Thoracic aorta (tissue), 2 donors: ENCODE data around the gene PAMR1. TPM values are rescaled to one million over a fixed set of nuclear protein-coding genes. Genes with fewer than 3 reads are reported as not detected.

Source experiments
- ATAC-seq: fragments of 150-250 bp; one replicate; pipeline ENCODE4 v1.8.0; 2017; ENCODE audit warnings: low read depth; ENCODE audit not compliant: insufficient number of reproducible peaks, low FRiP score
- DNase-seq: peaks from one replicate; pipeline ENCODE4 v3.0.0-alpha.2; 2020; ENCODE audit warnings: low spot score
- H3K27ac ChIP-seq, 2 donors: fragments of 200-600 bp; sonication (generic); 1 replicate in 1 of 2; 2 replicates in 1 of 2; pipeline ENCODE4 v1.5.1; 2016; ENCODE audit warnings: mild to moderate bottlenecking in 2 of 2, moderate library complexity in 2 of 2
- H3K27me3 ChIP-seq: fragments of 200-600 bp; sonication (generic); replicated peaks from 2 replicates; pipeline ENCODE4 v1.6.0; 2016; ENCODE audit warnings: mild to moderate bottlenecking; ENCODE audit not compliant: insufficient read depth
- H3K36me3 ChIP-seq: fragments of 200-600 bp; sonication (generic); one replicate; pipeline ENCODE4 v1.5.1; 2016
- H3K4me1 ChIP-seq, 2 donors: fragments of 200-600 bp; sonication (generic); 1 replicate in 1 of 2; 2 replicates in 1 of 2; pipeline versions ENCODE4 v1.5.1 to v1.6.0; 2016; ENCODE audit warnings: low read depth in 2 of 2, mild to moderate bottlenecking in 1 of 2; ENCODE audit not compliant: control insufficient read depth in 1 of 2
- H3K4me3 ChIP-seq: fragments of 200-600 bp; sonication (generic); 2 replicates; pipeline ENCODE4 v1.5.1; 2016; ENCODE audit warnings: mild to moderate bottlenecking
- H3K9me3 ChIP-seq: fragments of 200-600 bp; sonication (generic); 2 replicates; pipeline ENCODE4 v1.5.1; 2016
- CTCF ChIP-seq: fragments of 200-600 bp; sonication (generic); IDR thresholded peaks from one replicate; pipeline ENCODE4 v1.5.1; 2019; ENCODE audit warnings: antibody characterized with exemption
- total RNA-seq, 2 donors: library from RNA; depleted of rRNA; stranded (reverse); fragments of >200 nt; gene quantifications; one replicate each; pipeline versions ENCODE4 v1.1.0 to v1.2.3, GENCODE V29; 2016

Gene PAMR1
- total RNA-seq, 2 donors from 2014 or later = 4.3 TPM; not detected in 1

GRCh38 chr11:35419184-35419829 lies 106.1 kb downstream of the PAMR1 start, which contains the start of gene SLC1A2:
Gene SLC1A2, minus strand, starts transcription at chr11:35419558. Its CDS starts 592 bp downstream, at chr11:35418966.
- peaks cover 14 to 30% of the 10 kb centered on the region in 2 donors for H3K4me1 ChIP-seq
- no peak within 1 kb of the TSS for H3K27ac ChIP-seq
- no peaks in the 10 kb centered on the region for H3K36me3 ChIP-seq
- peaks cover 15% of the 10 kb centered on the region for H3K27me3 ChIP-seq
- H3K4me3 ChIP-seq = peak within 1 kb of the TSS; percentile 70
- no peak for DNase-seq
- ATAC-seq = no peak
- H3K9me3 ChIP-seq = no peaks in the 10 kb centered on the region
- no peak for TF ChIP-seq CTCF

DNA sequence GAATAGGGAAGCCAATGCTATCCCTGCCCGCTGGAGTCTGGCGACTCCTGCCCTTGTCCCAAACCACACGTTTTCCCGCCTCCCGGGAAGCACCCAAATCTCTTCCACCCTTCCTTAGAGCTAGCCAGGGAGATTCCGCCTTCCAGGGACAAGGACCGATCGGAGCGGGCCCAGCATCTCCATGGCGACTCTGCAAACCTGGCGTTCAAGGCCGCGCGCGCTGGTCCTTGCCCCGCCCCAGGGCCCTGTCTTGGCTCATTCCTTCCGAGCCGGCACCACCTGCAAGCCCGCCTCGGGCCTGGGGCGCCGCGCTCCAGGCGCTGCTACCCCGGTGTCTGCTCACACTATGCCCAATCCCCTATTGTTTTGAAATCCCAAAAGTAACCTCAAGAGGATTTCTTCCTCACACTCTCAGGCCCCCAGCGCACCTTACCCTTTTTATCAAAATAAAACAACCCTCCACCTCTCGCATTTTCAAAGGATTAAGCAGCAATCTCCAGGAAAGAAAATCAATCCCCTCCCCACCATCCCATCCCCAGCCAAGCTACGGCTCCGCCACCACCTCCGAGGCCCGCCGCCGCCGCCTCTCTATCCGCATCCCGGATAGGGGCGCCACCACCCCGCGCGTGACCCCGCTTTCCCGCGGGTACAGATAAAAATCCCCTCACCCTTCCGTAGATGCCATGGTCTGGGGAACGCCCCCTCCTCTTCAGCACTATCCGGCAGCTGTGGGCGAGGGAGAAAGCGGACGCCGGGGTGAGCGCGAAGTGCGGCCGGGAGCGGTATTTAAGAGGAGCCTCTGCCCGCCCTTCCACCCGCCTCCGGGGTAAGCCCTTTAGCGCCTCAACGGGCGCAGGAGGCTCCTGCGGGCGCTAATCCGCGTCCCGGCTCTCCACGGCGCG lies 106.9 kb downstream of the PAMR1 start:
- DNase-seq (no peak), ATAC-seq (no peak)
- no peaks in the 10 kb centered on the region for H3K36me3 ChIP-seq
- H3K27ac ChIP-seq = no peak overlapping the region
- no peaks in the 10 kb centered on the region for H3K9me3 ChIP-seq
- no peak for TF ChIP-seq CTCF
- H3K4me1 ChIP-seq = peaks cover 14 to 30% of the 10 kb centered on the region in 2 donors
- H3K4me3 ChIP-seq = peak overlapping the region; percentile 70
- peaks cover 15% of the 10 kb centered on the region for H3K27me3 ChIP-seq

- no peak for TF ChIP-seq CTCF
- no peaks in the 10 kb centered on the region for H3K9me3 ChIP-seq
These were observed 109.9 kb downstream of the PAMR1 start for GRCh38 chr11:35415487-35415886.

DNA sequence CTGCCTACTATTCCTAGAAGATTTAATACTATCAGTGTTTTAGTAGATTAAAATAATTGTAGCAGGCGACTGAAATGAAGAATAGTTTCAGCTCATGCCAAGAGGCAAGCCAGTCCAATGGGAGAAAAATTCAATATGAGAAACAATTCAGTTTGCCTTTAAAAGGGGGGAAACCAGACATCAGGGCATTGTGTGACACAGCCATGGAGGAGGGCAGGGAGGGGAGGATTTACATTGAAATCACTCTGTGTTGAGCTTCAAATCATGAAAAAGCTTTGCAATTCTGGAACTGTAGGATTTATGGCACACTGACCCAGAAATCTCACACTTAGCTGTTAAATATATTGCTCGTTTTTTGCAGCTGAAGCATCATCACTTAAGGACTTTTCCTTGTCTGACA lies 110.6 kb downstream of the PAMR1 start:
- Histone ChIP-seq H3K27ac (no peak overlapping the region), H3K4me3 (no peak overlapping the region), H3K27me3 (peaks cover 5% of the 10 kb centered on the region), H3K36me3 (no peaks in the 10 kb centered on the region), H3K9me3 (no peaks in the 10 kb centered on the region), H3K4me1 (peaks cover 8 to 20% of the 10 kb centered on the region in 2 donors)
- DNase-seq = no peak
- no peak for TF ChIP-seq CTCF
- ATAC-seq = no peak

More at GRCh38 chr11:35415487-35415886, 109.9 kb downstream of the PAMR1 start:
- DNase-seq (no peak), ATAC-seq (no peak)
- no peak overlapping the region for H3K27ac ChIP-seq
- no peak overlapping the region for H3K4me3 ChIP-seq
- no peaks in the 10 kb centered on the region for H3K36me3 ChIP-seq
- H3K4me1 ChIP-seq = peaks cover 14 to 27% of the 10 kb centered on the region in 2 donors
- peaks cover 5% of the 10 kb centered on the region for H3K27me3 ChIP-seq

GRCh38 chr11:35414311-35414710 lies 111.1 kb downstream of the PAMR1 start:
- DNase-seq = no peak
- ATAC-seq = no peak
- H3K27ac ChIP-seq = no peak overlapping the region
- no peaks in the 10 kb centered on the region for H3K36me3 ChIP-seq
- no peak overlapping the region for H3K4me3 ChIP-seq
- no peak for TF ChIP-seq CTCF
- peaks cover 5% of the 10 kb centered on the region for H3K27me3 ChIP-seq
- no peaks in the 10 kb centered on the region for H3K9me3 ChIP-seq
- peaks cover 4 to 15% of the 10 kb centered on the region in 2 donors for H3K4me1 ChIP-seq
